Glutamatergic neuron (in vitro differentiated cells): Measurements from ENCODE around the gene FAM222A. TPM values are rescaled to one million over a fixed set of nuclear protein-coding genes. Genes with fewer than 3 reads are reported as not detected.

Source experiments
- DNase-seq: peaks from one replicate; pipeline ENCODE4 v3.0.0; 2022
- H3K27ac Mint-ChIP-seq: one replicate; pipeline ENCODE4 v1.8.0; 2020; ENCODE audit warnings: mild to moderate bottlenecking, mixed read lengths, inconsistent platforms; ENCODE audit not compliant: unreplicated experiment
- H3K27me3 Mint-ChIP-seq: one replicate; pipeline ENCODE4 v1.8.0; 2020; ENCODE audit warnings: mild to moderate bottlenecking, moderate library complexity, mixed read lengths, inconsistent platforms; ENCODE audit not compliant: unreplicated experiment
- H3K36me3 Mint-ChIP-seq: one replicate; pipeline ENCODE4 v1.8.0; 2020; ENCODE audit warnings: mild to moderate bottlenecking, mixed read lengths, inconsistent platforms; ENCODE audit not compliant: unreplicated experiment
- H3K4me1 Mint-ChIP-seq: one replicate; pipeline ENCODE4 v1.8.0; 2020; ENCODE audit warnings: mild to moderate bottlenecking, low read depth, mixed read lengths, inconsistent platforms; ENCODE audit not compliant: unreplicated experiment
- H3K4me3 Mint-ChIP-seq: one replicate; pipeline ENCODE4 v1.8.0; 2020; ENCODE audit warnings: mild to moderate bottlenecking, mixed read lengths, inconsistent platforms; ENCODE audit not compliant: unreplicated experiment
- H3K9me3 Mint-ChIP-seq: one replicate; pipeline ENCODE4 v1.8.0; 2020; ENCODE audit warnings: mild to moderate bottlenecking, moderate library complexity, mixed read lengths, inconsistent platforms; ENCODE audit not compliant: unreplicated experiment
- total RNA-seq: library from RNA; stranded (reverse); fragmentation: NEBNext Ultra II Directional; extraction: Animal tissue kit (Norgen Biotek cat#: 25700); gene quantifications from one replicate; pipeline ENCODE4 v1.2.1, GENCODE V29; 2021; ENCODE audit not compliant: unreplicated experiment
- TF ChIP-seq, protein P1 (sequence below): fragments of 200-600 bp; sonication (generic); IDR thresholded peaks from one replicate; pipeline ENCODE4 v1.5.0; 2021; ENCODE audit not compliant: partially characterized antibody, unreplicated experiment

Gene FAM222A
- total RNA-seq, 1 donor from 2014 or later = 18.1 TPM

DNA sequence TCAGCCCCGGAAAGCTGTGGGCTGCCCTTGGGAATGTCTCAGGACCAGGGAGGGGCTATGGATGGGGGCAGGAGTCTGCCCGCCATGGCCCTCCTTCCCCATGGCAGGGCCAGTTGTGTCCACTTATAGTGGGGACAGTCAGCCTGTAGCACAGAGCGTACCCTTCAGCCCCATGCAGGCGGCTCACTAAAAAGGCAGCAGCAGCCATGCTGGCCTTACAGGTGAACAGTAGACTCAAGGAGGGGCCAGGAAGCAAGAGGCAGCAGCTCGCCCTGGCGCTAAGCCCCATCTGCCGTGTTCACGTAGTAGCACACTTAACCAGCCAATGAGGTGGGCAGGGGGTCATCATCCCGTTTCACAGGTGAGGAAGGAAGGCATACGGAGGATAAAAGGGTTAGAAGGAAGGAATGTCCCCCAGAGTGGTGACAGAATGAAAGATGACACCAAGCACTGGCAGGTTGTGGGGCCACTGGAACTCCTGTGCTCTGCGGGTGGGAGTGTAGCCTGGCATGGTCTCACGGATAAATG, 52.7 kb downstream of the FAM222A start:
- peaks cover 1% of the 10 kb centered on the region for H3K9me3 Mint-ChIP-seq
- H3K27ac Mint-ChIP-seq = no peak overlapping the region
- H3K36me3 Mint-ChIP-seq = no peaks in the 10 kb centered on the region
- no peak for DNase-seq
- TF ChIP-seq, protein P1, sequence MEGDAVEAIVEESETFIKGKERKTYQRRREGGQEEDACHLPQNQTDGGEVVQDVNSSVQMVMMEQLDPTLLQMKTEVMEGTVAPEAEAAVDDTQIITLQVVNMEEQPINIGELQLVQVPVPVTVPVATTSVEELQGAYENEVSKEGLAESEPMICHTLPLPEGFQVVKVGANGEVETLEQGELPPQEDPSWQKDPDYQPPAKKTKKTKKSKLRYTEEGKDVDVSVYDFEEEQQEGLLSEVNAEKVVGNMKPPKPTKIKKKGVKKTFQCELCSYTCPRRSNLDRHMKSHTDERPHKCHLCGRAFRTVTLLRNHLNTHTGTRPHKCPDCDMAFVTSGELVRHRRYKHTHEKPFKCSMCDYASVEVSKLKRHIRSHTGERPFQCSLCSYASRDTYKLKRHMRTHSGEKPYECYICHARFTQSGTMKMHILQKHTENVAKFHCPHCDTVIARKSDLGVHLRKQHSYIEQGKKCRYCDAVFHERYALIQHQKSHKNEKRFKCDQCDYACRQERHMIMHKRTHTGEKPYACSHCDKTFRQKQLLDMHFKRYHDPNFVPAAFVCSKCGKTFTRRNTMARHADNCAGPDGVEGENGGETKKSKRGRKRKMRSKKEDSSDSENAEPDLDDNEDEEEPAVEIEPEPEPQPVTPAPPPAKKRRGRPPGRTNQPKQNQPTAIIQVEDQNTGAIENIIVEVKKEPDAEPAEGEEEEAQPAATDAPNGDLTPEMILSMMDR = no peak
- H3K27me3 Mint-ChIP-seq = peaks cover 10% of the 10 kb centered on the region
- peaks cover 2% of the 10 kb centered on the region for H3K4me1 Mint-ChIP-seq
- H3K4me3 Mint-ChIP-seq = no peak overlapping the region

DNA sequence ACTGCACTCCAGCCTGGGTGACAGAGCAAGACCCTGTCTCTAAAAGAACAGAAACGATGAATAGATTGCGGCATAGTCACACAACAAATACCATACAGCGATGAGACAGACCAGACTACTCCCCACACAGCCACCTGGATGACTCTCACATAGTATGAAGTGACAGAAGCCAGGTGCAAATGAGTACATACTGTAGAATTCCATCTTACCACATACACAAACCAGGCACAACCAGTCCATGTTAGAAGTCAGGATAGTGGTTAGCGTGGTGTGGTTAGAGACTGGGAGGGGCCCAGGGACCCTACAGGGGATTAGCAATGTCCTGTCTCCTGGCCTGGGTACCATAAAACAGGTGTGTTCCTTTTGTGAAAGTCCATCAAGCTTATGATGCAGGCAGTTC, 53.8 kb downstream of the FAM222A start:
- no peak overlapping the region for H3K4me3 Mint-ChIP-seq
- DNase-seq = no peak
- H3K4me1 Mint-ChIP-seq = peaks cover 2% of the 10 kb centered on the region
- TF ChIP-seq, protein P1 = no peak
- H3K27ac Mint-ChIP-seq = no peak overlapping the region
- H3K9me3 Mint-ChIP-seq = no peaks in the 10 kb centered on the region
- peaks cover 7% of the 10 kb centered on the region for H3K27me3 Mint-ChIP-seq
- H3K36me3 Mint-ChIP-seq = no peaks in the 10 kb centered on the region

DNA sequence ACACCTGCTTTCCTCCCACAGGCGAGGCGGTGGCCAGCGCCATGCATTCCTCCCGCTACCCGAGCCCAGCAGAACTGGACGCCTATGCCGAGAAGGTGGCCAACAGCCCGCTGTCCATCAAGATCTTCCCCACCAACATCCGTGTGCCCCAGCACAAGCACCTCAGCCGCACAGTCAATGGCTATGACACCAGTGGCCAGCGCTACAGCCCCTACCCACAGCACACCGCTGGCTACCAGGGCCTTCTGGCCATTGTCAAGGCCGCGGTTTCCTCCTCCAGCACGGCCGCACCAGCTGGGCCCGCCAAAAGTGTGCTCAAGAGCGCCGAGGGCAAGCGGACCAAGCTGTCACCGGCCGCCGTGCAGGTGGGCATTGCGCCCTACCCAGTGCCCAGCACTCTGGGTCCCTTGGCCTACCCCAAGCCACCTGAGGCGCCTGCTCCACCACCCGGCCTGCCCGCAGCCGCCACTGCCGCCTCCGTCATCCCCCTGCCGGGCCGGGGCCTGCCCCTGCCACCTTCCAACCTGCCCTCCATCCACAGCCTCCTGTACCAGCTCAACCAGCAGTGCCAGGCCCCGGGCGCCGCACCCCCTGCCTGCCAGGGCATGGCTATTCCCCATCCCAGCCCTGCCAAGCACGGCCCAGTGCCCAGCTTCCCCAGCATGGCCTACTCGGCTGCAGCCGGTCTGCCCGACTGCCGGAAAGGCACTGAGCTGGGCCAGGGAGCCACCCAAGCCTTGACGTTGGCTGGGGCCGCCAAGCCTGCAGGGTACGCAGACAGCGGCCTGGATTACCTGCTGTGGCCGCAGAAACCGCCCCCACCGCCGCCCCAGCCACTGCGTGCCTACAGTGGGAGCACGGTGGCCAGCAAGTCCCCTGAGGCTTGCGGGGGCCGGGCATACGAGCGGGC, 54.6 kb downstream of the FAM222A start:
- no peak overlapping the region for H3K27ac Mint-ChIP-seq
- peaks cover 7% of the 10 kb centered on the region for H3K27me3 Mint-ChIP-seq
- TF ChIP-seq, protein P1 = no peak
- H3K4me3 Mint-ChIP-seq = no peak overlapping the region
- H3K9me3 Mint-ChIP-seq = peaks cover 2% of the 10 kb centered on the region
- no peaks in the 10 kb centered on the region for H3K36me3 Mint-ChIP-seq
- peaks cover 2% of the 10 kb centered on the region for H3K4me1 Mint-ChIP-seq
- no peak for DNase-seq

DNA sequence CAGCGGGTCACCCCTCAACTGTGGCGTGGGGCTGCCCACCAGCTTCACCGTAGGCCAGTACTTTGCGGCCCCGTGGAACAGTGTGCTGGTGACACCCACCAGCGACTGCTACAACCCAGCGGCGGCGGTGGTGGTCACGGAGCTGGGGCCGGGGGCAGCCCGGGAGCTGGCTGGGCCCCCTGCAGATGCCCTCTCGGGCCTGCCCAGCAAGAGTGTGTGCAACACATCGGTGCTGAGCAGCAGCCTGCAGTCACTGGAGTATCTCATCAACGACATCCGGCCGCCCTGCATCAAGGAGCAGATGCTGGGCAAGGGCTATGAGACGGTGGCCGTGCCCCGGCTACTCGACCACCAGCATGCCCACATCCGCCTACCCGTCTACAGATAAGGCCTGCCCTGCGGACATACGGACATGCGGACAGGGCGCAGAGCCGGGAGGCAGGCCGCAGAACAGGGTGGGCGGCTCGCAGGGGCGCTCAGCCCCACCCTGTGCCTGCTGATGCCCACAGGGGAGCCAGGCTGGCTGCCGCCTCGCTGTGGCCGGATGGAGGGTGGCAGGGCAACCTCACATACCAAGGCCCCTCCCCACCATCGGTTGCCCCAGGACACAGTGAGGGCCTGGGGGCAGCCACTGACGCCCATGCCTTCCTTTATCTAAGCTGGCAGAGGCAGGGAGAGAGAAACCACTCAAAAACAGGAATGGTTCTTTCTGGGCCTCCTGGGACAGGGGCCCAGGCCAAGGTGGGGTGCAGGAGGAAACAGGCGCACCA, 55.5 kb downstream of the FAM222A start:
- peaks cover 2% of the 10 kb centered on the region for H3K4me1 Mint-ChIP-seq
- no peak overlapping the region for H3K27ac Mint-ChIP-seq
- peaks cover 8% of the 10 kb centered on the region for H3K27me3 Mint-ChIP-seq
- peaks cover 2% of the 10 kb centered on the region for H3K9me3 Mint-ChIP-seq
- TF ChIP-seq, protein P1 = no peak
- DNase-seq = no peak
- no peak overlapping the region for H3K4me3 Mint-ChIP-seq
- no peaks in the 10 kb centered on the region for H3K36me3 Mint-ChIP-seq
